Activated naive CD4-positive, alpha-beta T cell treated with anti-CD3 and anti-CD28 coated beads, Interleukin-2, amount 50 U/mL, for 24 hours (primary cell): ENCODE results near the gene IDI1.
A peak's percentile ranks its signal among the peaks of the same experiment; 100 is the strongest.
"Not testable (repeated sequence)": the region's sequence is repeated elsewhere in the genome, so short reads cannot be mapped to it uniquely, and the experiment has no call there.

Experiments
- H3K27ac Mint-ChIP-seq: one replicate; pipeline ENCODE4 v1.8.0; 2021; ENCODE audit warnings: mild to moderate bottlenecking, mixed read lengths
- H3K27me3 Mint-ChIP-seq: one replicate; pipeline ENCODE4 v1.8.0; 2021; ENCODE audit warnings: mixed read lengths
- H3K36me3 Mint-ChIP-seq: one replicate; pipeline ENCODE4 v1.8.0; 2021; ENCODE audit warnings: mixed read lengths
- H3K4me1 Mint-ChIP-seq: one replicate; pipeline ENCODE4 v1.8.0; 2021; ENCODE audit warnings: mixed read lengths
- H3K4me3 Mint-ChIP-seq: one replicate; pipeline ENCODE4 v1.8.0; 2021; ENCODE audit warnings: mild to moderate bottlenecking, mixed read lengths
- H3K9me3 Mint-ChIP-seq: one replicate; pipeline ENCODE4 v1.8.0; 2021; ENCODE audit warnings: mixed read lengths

The IDI1 gene

DNA sequence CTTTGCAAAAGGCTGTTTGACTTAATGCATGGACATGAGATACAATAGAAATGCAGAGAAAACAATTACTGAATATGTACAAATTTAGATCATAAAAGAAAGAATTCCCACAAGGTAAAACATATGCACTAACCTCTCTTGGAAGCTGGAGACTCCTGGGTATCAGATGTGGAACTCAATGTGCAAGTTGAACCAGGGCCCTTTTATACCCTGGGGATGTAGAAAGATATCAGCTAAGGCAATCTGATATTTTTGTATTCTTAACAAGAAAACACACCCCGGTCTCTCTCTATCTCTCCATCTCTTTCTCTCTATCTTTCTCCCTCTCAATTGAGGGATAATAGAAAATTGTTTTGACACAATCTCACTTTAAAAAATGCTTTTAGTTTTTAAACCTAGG, 23.2 kb downstream of the IDI1 start, which contains the start of gene IDI2:
IDI2 (minus strand) TSS at position 177 of the 400 bp plus-strand sequence. CDS start 1,136 bp downstream, outside the sequence.
- Mint-ChIP-seq H3K4me3 (no peak within 1 kb of the TSS), H3K9me3 (no peaks in the 10 kb centered on the region), H3K4me1 (no peaks in the 10 kb centered on the region)

DNA sequence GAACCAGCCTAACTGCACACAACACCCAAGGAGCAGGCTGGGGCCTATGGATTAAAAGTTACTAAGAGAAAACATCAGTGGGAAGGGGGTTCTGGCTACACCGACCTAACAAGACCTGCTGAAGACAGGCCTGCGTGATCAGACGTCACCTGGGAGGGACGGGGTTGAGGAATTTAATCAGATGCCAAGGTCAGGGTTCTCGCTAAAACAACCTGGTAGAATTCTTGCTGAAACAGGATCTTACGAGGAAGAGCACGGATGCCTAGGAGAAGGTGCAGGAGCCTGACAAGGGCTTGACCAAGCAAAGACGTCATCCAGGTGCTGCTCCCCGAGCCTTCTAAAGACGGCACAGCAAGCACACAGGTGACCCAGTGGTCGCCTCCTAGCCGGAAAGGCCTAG, 24.8 kb downstream of the IDI1 start:
- Mint-ChIP-seq H3K4me3 (no peak overlapping the region), H3K27ac (no peak overlapping the region), H3K36me3 (peaks cover 2% of the 10 kb centered on the region)

More for the DNA sequence above, 23.2 kb downstream of the IDI1 start, which contains the start of gene IDI2:
- no peak within 1 kb of the TSS for H3K27ac Mint-ChIP-seq
- H3K27me3 Mint-ChIP-seq, result no peaks in the 10 kb centered on the region
- peaks cover 2% of the 10 kb centered on the region for H3K36me3 Mint-ChIP-seq

DNA sequence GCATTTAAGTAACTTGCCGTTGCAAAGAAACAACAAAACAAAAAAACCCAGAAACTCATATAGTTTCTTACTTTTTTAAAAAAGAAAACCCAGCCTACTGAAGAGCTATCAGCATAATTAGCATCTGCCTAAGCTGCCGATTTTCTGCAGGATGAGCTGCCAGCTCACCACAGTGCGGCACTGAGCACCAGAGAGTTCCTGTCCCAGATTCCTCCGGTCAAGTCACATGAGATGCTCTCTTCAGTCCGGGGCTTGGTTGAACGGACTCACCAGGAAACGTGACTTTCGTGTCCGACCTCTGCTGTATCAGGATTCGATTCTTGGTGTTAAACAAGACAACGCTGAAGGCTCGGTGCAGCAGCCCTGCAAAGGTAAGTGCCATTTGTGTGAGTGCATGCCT, 26.5 kb downstream of the IDI1 start:
- peaks cover 6% of the 10 kb centered on the region for H3K36me3 Mint-ChIP-seq

More for the DNA sequence above, 24.8 kb downstream of the IDI1 start:
- Mint-ChIP-seq H3K27me3 (no peaks in the 10 kb centered on the region), H3K9me3 (no peaks in the 10 kb centered on the region), H3K4me1 (no peaks in the 10 kb centered on the region)

DNA sequence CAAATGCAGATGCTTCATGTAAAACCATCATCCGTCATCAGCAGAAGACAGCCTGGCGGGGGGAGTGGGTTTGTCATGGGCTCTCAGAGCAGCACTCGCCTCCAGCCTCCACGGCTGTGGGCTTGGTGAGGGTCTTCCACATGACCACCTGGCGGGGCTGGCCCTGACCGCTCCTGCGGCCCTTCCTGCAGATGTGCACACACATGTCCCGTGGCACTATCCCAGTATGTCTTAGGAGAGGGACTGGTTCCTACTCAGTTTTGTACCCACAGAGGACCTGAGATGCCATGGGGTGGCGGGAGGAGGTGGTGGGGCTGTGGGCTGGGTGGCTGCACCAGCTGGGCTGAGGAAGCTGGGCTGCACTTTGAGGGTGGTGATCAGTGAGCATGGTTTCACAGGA, 28.0 kb downstream of the IDI1 start:
- Mint-ChIP-seq H3K9me3 (no peaks in the 10 kb centered on the region), H3K4me3 (no peak overlapping the region), H3K27ac (no peak overlapping the region), H3K36me3 (peaks cover 13% of the 10 kb centered on the region), H3K4me1 (no peaks in the 10 kb centered on the region), H3K27me3 (no peaks in the 10 kb centered on the region)

More for the DNA sequence above, 26.5 kb downstream of the IDI1 start:
- no peaks in the 10 kb centered on the region for H3K4me1 Mint-ChIP-seq
- no peak overlapping the region for H3K27ac Mint-ChIP-seq
- H3K4me3 Mint-ChIP-seq, result no peak overlapping the region
- no peaks in the 10 kb centered on the region for H3K27me3 Mint-ChIP-seq
- H3K9me3 Mint-ChIP-seq, result no peaks in the 10 kb centered on the region

DNA sequence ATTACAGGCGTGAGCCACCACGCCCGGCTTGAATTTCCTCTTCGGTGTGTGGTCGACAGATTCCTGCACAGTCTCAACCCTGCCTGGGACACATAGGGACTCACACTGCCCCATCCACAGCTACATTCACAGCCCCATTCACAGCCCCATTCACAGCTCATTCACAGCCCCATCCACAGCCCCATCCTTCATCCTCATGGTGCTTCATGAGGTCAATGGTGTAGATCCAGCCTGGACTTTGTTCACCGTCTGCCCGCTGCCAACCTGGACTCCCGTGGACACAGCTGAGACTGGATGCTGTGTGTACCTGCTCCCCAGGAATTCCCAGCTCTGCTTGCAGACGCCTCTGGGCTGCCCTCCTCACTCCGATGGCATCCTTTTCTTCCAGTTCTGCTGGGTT, 28.5 kb downstream of the IDI1 start:
- Mint-ChIP-seq H3K36me3 (peaks cover 12% of the 10 kb centered on the region), H3K9me3 (no peaks in the 10 kb centered on the region), H3K27ac (no peak overlapping the region), H3K4me3 (no peak overlapping the region), H3K4me1 (no peaks in the 10 kb centered on the region), H3K27me3 (no peaks in the 10 kb centered on the region)

DNA sequence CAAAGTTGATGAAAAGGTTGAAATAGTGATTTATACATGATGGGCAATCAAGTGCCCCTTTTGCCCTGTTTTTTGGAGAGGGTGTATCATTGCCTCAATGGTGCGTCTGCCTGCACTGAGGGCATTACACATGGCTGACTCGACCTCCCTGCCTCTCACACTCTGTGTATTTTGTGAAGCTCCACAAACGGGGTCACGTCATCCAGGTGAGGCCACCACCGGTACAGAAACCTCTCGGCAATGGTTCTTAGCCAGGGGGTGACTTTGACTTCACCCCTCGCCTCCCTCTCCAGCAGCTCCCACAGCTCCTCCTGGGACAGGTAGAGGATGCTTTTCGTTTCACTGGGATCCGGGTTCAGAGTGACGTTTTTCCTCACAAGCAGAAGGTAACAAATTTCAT, 29.6 kb downstream of the IDI1 start:
- Mint-ChIP-seq H3K9me3 (no peaks in the 10 kb centered on the region), H3K4me3 (no peak overlapping the region), H3K27me3 (no peaks in the 10 kb centered on the region), H3K27ac (peak overlapping the region; percentile 30), H3K36me3 (peaks cover 12% of the 10 kb centered on the region), H3K4me1 (no peaks in the 10 kb centered on the region)

DNA sequence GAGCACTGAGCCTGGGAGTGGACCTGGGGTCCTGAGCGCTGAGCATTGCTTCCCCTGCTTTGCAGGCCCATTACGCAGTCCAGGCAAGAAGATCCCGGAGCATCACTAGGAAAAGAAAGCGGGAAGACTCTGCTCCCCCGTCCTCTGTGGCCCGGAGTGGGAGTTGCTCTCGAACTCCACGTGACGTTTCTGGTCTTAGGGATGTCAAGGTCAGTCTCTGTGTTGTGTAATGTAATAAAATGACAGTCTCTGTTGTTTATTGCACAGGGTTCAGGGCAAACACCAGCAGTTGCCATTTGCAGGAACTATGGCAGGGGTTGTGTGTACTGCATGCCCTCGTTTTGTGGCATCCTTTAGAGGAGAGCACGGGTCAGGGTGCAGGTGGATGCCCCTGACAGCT, 33.2 kb downstream of the IDI1 start:
- no peaks in the 10 kb centered on the region for H3K27me3 Mint-ChIP-seq
- no peaks in the 10 kb centered on the region for H3K9me3 Mint-ChIP-seq
- peaks cover 4% of the 10 kb centered on the region for H3K4me1 Mint-ChIP-seq
- peaks cover 29% of the 10 kb centered on the region for H3K36me3 Mint-ChIP-seq
- H3K4me3 Mint-ChIP-seq, result no peak overlapping the region
- no peak overlapping the region for H3K27ac Mint-ChIP-seq

DNA sequence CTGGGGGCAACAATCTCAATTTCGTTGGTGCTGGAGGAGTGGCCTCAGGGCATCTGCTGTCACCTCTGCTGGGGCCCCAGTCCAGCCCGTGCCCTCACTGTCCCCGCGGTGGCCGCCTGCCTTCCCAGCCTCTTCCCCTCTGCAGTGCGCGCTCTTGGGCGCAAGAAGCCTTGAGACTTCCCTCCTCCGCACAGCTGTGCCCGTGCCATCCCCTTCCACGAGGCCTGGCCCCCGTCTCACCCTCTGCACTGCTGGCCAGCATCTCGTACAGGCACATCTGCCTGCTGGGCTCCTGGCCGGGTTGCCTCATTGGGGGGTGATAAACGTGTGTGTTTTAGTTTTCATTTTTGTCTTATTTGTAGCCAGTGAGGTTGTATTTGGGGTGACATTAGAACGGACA, 37.2 kb downstream of the IDI1 start:
- Mint-ChIP-seq H3K27ac (no peak overlapping the region), H3K27me3 (no peaks in the 10 kb centered on the region), H3K9me3 (no peaks in the 10 kb centered on the region)

DNA sequence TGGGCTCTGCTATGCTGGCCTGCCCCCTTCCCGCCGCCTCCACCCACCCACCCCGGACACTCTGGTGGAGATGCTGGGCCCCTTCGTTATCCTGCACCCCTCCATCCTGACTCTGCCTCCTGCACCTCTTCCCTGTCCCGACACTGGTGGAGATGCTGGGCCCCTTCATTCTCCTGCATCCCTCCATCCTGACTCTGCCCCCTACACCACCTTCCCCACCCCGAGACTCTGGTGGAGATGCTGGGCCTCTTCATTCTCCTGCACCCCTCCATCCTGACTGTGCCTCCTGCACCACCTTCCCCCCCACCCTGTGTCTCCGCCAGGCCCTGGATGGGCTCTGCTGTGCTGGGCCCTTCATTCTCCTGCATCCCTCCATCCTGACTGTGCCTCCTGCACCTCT, 38.2 kb downstream of the IDI1 start:
- peaks cover 9% of the 10 kb centered on the region for H3K4me1 Mint-ChIP-seq
- H3K4me3 Mint-ChIP-seq, result no peak overlapping the region
- H3K27ac Mint-ChIP-seq, result peak overlapping the region; percentile 41
- H3K27me3 Mint-ChIP-seq, result no peaks in the 10 kb centered on the region
- no peaks in the 10 kb centered on the region for H3K9me3 Mint-ChIP-seq
- peaks cover 31% of the 10 kb centered on the region for H3K36me3 Mint-ChIP-seq

More for the DNA sequence above, 37.2 kb downstream of the IDI1 start:
- Mint-ChIP-seq H3K4me1 (peaks cover 9% of the 10 kb centered on the region), H3K36me3 (peaks cover 29% of the 10 kb centered on the region), H3K4me3 (no peak overlapping the region)

DNA sequence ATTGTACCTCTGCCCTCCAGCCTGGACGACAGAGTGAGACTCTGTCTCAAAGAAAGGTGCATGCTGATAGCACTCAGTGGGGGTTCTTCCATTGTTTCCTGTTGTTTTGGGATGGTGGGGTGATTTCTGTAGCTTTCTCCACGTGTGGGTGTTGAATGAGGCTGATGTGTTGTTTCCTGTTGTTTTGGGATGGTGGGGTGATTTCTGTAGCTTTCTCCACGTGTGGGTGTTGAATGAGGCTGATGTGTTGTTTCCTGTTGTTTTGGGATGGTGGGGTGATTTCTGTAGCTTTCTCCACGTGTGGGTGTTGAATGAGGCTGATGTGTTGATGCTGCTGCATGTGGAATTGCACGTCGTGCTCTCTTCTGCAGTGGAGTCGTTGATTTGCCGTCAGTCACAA, 39.0 kb downstream of the IDI1 start:
- H3K36me3 Mint-ChIP-seq, result peaks cover 31% of the 10 kb centered on the region
- H3K4me1 Mint-ChIP-seq, H3K9me3 Mint-ChIP-seq, H3K27me3 Mint-ChIP-seq, H3K27ac Mint-ChIP-seq, H3K4me3 Mint-ChIP-seq: not testable (repeated sequence)

DNA sequence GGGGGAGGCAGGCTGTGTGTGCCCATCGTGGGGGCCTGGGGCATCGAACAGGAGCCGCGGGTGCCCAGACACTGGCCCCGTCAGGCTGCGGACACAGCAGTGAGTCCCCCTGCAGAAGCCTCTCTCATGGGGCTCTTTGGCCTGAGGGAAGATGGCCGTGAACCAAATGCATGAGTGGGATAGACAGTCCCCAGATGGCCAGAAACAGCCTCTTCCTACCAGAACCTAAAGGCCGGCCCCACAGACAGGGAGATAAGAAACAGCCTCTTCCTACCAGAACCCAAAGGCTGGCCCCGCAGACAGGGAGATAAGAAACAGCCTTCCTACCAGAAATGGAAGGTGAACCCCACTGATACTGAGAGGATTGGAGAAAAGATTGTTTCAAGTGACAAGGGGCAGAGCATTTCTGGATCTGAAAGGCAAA, 39.8 kb downstream of the IDI1 start:
- Mint-ChIP-seq H3K27ac (no peak overlapping the region), H3K4me1 (peaks cover 9% of the 10 kb centered on the region), H3K27me3 (no peaks in the 10 kb centered on the region), H3K36me3 (peaks cover 31% of the 10 kb centered on the region), H3K4me3 (no peak overlapping the region), H3K9me3 (no peaks in the 10 kb centered on the region)

DNA sequence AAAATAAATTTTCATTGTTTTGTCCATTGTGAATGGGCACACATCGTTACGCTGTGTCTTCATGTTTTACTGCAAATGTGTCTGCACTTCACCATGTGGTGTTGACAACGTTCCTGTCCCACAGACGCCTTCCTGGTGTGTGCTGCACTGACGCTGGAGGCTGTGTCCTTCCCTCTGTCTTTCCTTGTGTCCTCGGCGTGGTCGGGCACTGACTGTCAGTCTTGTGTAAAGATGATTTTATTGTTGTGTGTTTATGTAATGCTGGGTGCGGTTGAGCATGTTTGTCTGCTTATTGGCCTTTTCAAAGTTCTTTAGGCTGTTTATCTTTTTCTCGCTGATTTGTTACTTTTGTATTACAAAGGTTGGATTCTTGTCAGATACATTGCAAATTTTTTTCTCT, 41.3 kb downstream of the IDI1 start:
- H3K27ac Mint-ChIP-seq, result no peak overlapping the region
- H3K4me1 Mint-ChIP-seq, result peaks cover 16% of the 10 kb centered on the region
- peaks cover 41% of the 10 kb centered on the region for H3K36me3 Mint-ChIP-seq

DNA sequence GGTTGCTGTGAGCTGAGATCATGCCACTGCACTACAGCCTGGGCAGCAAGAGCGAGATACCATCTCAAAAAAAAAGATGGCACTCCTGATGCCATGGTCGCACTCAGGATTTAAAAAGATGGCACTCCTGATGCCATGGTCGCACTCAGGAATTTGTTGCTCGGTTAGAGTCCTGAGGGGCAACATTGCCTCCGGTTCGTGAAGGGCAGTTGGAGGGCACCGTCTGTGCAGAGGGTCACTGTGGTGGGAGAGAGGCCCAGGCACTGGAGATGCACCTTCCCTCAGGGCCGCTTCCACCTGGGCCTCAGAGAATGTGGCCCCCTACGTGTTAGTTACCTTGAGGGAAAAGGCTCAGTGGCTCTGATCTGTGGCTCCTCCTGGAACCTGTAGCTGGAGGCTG, 42.3 kb downstream of the IDI1 start:
- Mint-ChIP-seq H3K4me3 (no peak overlapping the region), H3K36me3 (peaks cover 39% of the 10 kb centered on the region)

More for the DNA sequence above, 41.3 kb downstream of the IDI1 start:
- no peaks in the 10 kb centered on the region for H3K27me3 Mint-ChIP-seq
- H3K4me3 Mint-ChIP-seq, result no peak overlapping the region
- peaks cover 5% of the 10 kb centered on the region for H3K9me3 Mint-ChIP-seq

DNA sequence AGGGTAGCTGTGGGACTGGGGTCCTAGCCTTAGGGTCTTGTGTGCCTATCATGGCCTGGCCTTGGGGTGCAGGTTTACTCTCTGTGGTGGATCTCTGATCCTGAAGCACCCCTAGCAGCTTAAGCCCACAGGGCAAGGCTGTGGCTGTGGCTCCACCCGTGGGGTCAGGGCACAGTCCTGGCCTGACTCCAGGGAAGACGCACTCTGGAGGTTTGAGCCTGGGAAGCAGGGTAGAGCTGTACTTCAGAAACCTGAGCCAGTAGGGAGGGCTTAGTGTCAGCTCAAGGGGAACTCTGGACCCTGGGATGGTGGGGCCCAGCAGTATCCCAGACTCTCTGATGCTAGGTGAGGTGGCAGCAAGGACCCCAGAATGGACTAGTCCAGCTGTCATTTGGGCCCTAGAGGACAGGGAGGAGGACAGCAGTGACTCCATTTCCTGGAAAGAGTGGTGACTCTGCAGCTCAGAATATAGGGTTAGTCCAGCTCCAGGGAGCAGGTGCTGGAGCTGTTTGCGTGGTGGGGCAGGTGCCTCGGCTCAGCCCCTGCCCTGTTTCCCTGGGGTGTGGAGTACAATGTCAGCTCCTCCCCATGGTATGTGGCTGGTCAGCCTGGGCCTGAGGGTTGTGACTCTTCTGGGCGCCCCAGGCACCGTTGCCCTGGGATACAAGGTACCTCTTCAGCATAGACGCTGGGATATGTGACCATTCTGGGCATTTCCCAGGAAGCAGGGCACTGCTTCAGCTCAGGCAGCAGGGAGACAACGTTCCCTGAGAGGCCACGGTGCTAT, 44.8 kb downstream of the IDI1 start:
- peaks cover 10% of the 10 kb centered on the region for H3K9me3 Mint-ChIP-seq
- H3K27ac Mint-ChIP-seq, result no peak overlapping the region
- peaks cover 43% of the 10 kb centered on the region for H3K36me3 Mint-ChIP-seq
- H3K4me3 Mint-ChIP-seq, result no peak overlapping the region
- H3K27me3 Mint-ChIP-seq, result no peaks in the 10 kb centered on the region
- H3K4me1 Mint-ChIP-seq, result peaks cover 18% of the 10 kb centered on the region

More for the DNA sequence above, 42.3 kb downstream of the IDI1 start:
- Mint-ChIP-seq H3K4me1 (peaks cover 21% of the 10 kb centered on the region), H3K27me3 (no peaks in the 10 kb centered on the region), H3K9me3 (peaks cover 10% of the 10 kb centered on the region), H3K27ac (no peak overlapping the region)

DNA sequence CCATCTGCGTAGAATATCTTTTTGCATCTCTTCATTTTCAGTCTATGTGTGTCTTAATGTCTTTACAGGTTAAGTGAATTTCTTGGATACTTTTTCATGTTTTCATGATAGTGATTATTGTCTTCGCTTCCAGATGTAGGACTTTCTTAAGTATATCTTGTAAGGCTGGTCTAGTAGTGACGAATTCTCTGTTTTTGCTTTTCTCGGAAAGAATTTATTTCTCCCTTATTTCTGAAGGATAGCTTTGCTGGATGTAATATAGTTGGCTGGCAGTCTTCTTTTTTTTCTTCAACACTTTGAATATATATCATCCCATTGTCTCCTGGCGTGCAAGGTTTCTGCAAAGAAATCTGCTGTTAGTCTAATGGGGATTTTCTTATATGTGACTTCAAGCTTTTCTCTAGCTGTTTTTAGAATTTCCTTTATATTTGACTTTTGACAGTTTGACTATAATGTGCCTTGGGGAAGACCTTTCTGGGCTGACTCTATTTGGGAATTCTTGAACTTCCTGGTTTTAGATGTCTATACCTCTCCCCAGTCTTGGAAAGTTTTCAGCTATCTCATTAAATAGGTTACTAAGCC, 46.4 kb downstream of the IDI1 start:
- Mint-ChIP-seq H3K27ac (no peak overlapping the region), H3K4me3 (peak overlapping the region; percentile 3), H3K27me3 (no peaks in the 10 kb centered on the region), H3K9me3 (peaks cover 10% of the 10 kb centered on the region), H3K36me3 (peaks cover 39% of the 10 kb centered on the region), H3K4me1 (peaks cover 18% of the 10 kb centered on the region)

DNA sequence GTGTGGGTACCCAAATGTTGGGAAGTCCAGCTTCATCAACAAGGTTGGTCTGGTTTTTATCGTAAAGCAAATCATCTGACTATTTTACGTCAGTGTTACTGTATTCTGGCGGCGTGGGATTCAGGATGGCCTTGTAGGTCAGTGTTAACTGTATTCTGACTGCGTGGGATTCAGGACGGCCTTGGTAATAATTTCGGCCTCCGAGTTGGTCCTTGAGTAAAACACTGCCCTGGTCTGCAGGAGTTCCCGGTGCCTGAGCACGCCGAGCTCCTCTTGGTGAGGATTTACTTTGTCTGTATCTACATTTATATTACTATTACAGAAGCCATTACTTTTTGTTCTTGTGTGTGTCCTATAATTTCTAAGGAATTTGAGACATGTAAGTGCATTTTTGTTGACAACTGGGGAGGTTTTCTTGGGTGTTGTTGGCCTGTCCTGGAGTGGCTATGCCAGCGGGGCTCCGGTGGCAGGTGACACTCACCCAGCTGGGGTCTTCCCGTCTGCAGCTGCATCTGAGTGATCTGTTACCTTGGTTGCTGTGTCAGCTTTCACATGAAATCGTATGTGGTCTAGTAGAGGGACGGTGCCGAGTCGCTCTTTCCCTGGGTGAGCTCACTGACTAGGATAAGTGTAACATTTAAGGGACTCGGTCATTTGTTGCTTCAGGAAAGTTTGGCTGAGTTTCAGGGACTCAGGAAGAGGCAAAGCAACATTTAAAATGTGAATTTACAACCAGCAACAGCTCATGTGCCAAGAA, 51.5 kb downstream of the IDI1 start:
- Mint-ChIP-seq H3K27me3 (no peaks in the 10 kb centered on the region), H3K4me1 (peaks cover 11% of the 10 kb centered on the region), H3K36me3 (peaks cover 41% of the 10 kb centered on the region), H3K4me3 (no peak overlapping the region), H3K9me3 (peaks cover 4% of the 10 kb centered on the region), H3K27ac (no peak overlapping the region)
